ENCODE measurements around the gene MROH7.

MROH7 gene

GRCh38 chr1:54695221-54695620 is 53.6 kb downstream of the MROH7 start:
- no peak overlapping the region for H3K4me3 ChIP-seq (ENCODE audit: control insufficient read depth, low read depth, low read length)
- no peak for DNase-seq (ENCODE audit: low read depth)
- TF ChIP-seq CTCF (IDR thresholded peaks at IDR 0.05; ENCODE audit: control insufficient read depth, insufficient read depth, low read depth, low read length, missing control alignments), result no peak

- TF ChIP-seq CTCF (IDR thresholded peaks at IDR 0.05; ENCODE audit: control insufficient read depth, insufficient read depth, low read depth, low read length, missing control alignments), result no peak
- no peak overlapping the region for H3K4me3 ChIP-seq (ENCODE audit: control insufficient read depth, low read depth, low read length)
- no peak for DNase-seq (ENCODE audit: low read depth)
Observed at GRCh38 chr1:54695764-54696163, 54.2 kb downstream of the MROH7 start.

- TF ChIP-seq CTCF (IDR thresholded peaks at IDR 0.05; ENCODE audit: control insufficient read depth, insufficient read depth, low read depth, low read length, missing control alignments), result no peak
- no peak overlapping the region for H3K4me3 ChIP-seq (ENCODE audit: control insufficient read depth, low read depth, low read length)
- no peak for DNase-seq (ENCODE audit: low read depth)
Observed at GRCh38 chr1:54696262-54696661, 54.7 kb downstream of the MROH7 start.

GRCh38 chr1:54697896-54698295 is 56.3 kb downstream of the MROH7 start:
- no peak for TF ChIP-seq CTCF (IDR thresholded peaks at IDR 0.05; ENCODE audit: control insufficient read depth, insufficient read depth, low read depth, low read length, missing control alignments)
- H3K4me3 ChIP-seq (ENCODE audit: control insufficient read depth, low read depth, low read length), result no peak overlapping the region
- DNase-seq (ENCODE audit: low read depth), result no peak

GRCh38 chr1:54698346-54698745 is 56.8 kb downstream of the MROH7 start:
- no peak overlapping the region for H3K4me3 ChIP-seq (ENCODE audit: control insufficient read depth, low read depth, low read length)
- TF ChIP-seq CTCF (IDR thresholded peaks at IDR 0.05; ENCODE audit: control insufficient read depth, insufficient read depth, low read depth, low read length, missing control alignments), result no peak

GRCh38 chr1:54699936-54700525 is 58.4 kb downstream of the MROH7 start:
- no peak for DNase-seq (ENCODE audit: low read depth)
- no peak overlapping the region for H3K4me3 ChIP-seq (ENCODE audit: control insufficient read depth, low read depth, low read length)
- TF ChIP-seq CTCF (IDR thresholded peaks at IDR 0.05; ENCODE audit: control insufficient read depth, insufficient read depth, low read depth, low read length, missing control alignments), result no peak

More at GRCh38 chr1:54698346-54698745, 56.8 kb downstream of the MROH7 start:
- DNase-seq (ENCODE audit: low read depth), result no peak

- H3K4me3 ChIP-seq (ENCODE audit: control insufficient read depth, low read depth, low read length), result no peak overlapping the region
- DNase-seq (ENCODE audit: low read depth), result no peak
- no peak for TF ChIP-seq CTCF (IDR thresholded peaks at IDR 0.05; ENCODE audit: control insufficient read depth, insufficient read depth, low read depth, low read length, missing control alignments)
Observed at GRCh38 chr1:54701066-54701465, 59.5 kb downstream of the MROH7 start.

All from AG09309 (cell line).